ENCODE measurements around the gene ZNF512B.

DNA sequence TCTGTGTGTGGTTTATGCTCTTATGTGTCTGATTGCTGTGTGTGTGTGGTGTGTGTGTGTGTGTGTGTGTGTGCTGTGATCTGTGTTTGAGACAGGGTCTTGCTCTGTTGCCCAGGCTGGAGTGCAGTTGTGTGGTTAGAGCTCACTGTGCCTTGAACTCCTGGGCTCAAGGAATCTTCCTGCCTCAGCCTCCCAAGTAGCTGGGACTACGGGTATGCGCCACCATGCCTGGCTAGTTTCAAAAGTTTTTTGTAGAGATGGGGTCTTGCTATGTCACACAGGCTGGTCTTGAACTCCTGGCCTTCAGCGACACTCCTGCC is 3.4 kb upstream of the ZNF512B start:
- TF ChIP-seq YY1 (IDR thresholded peaks at IDR 0.05) (no peak), CTCF (IDR thresholded peaks at IDR 0.05; ENCODE audit: low read depth, low read length, missing input control) (no peak), SP1 (IDR thresholded peaks at IDR 0.05) (no peak), RXRA (IDR thresholded peaks at IDR 0.05) (no peak), RAD21 (IDR thresholded peaks at IDR 0.05) (no peak), GABPA (IDR thresholded peaks at IDR 0.05 in 1 of 2, conservative IDR thresholded peaks at IDR 0.05 in 1 of 2) (no peak), ATF3 (IDR thresholded peaks at IDR 0.05) (no peak), FOXA1 (IDR thresholded peaks at IDR 0.05) (no peak), JUND (IDR thresholded peaks at IDR 0.05) (no peak), TAF1 (conservative IDR thresholded peaks at IDR 0.05) (no peak), EGR1 (IDR thresholded peaks at IDR 0.05; ENCODE audit: low read depth in 2 of 2) (no peak)
- TF ChIP-seq, protein P1, sequence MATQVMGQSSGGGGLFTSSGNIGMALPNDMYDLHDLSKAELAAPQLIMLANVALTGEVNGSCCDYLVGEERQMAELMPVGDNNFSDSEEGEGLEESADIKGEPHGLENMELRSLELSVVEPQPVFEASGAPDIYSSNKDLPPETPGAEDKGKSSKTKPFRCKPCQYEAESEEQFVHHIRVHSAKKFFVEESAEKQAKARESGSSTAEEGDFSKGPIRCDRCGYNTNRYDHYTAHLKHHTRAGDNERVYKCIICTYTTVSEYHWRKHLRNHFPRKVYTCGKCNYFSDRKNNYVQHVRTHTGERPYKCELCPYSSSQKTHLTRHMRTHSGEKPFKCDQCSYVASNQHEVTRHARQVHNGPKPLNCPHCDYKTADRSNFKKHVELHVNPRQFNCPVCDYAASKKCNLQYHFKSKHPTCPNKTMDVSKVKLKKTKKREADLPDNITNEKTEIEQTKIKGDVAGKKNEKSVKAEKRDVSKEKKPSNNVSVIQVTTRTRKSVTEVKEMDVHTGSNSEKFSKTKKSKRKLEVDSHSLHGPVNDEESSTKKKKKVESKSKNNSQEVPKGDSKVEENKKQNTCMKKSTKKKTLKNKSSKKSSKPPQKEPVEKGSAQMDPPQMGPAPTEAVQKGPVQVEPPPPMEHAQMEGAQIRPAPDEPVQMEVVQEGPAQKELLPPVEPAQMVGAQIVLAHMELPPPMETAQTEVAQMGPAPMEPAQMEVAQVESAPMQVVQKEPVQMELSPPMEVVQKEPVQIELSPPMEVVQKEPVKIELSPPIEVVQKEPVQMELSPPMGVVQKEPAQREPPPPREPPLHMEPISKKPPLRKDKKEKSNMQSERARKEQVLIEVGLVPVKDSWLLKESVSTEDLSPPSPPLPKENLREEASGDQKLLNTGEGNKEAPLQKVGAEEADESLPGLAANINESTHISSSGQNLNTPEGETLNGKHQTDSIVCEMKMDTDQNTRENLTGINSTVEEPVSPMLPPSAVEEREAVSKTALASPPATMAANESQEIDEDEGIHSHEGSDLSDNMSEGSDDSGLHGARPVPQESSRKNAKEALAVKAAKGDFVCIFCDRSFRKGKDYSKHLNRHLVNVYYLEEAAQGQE (IDR thresholded peaks at IDR 0.05): no peak
- TF ChIP-seq, protein P2, sequence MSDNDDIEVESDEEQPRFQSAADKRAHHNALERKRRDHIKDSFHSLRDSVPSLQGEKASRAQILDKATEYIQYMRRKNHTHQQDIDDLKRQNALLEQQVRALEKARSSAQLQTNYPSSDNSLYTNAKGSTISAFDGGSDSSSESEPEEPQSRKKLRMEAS (IDR thresholded peaks at IDR 0.05): no peak
- TF ChIP-seq, protein P3, sequence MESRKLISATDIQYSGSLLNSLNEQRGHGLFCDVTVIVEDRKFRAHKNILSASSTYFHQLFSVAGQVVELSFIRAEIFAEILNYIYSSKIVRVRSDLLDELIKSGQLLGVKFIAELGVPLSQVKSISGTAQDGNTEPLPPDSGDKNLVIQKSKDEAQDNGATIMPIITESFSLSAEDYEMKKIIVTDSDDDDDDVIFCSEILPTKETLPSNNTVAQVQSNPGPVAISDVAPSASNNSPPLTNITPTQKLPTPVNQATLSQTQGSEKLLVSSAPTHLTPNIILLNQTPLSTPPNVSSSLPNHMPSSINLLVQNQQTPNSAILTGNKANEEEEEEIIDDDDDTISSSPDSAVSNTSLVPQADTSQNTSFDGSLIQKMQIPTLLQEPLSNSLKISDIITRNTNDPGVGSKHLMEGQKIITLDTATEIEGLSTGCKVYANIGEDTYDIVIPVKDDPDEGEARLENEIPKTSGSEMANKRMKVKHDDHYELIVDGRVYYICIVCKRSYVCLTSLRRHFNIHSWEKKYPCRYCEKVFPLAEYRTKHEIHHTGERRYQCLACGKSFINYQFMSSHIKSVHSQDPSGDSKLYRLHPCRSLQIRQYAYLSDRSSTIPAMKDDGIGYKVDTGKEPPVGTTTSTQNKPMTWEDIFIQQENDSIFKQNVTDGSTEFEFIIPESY (IDR thresholded peaks at IDR 0.05): no peak
